K562 (cell line): ENCODE data around the gene GJA9. TPM values are rescaled to one million over a fixed set of nuclear protein-coding genes. Genes with fewer than 3 reads are reported as not detected.

Source experiments
- ATAC-seq: fragments of 200-7000 bp; cut with Tn5 transposase; 3 replicates; pipeline ENCODE4 v1.9.1; 2020; ENCODE audit warnings: moderate library complexity
- BruUV-seq: library from RNA; stranded (reverse); fragments of 400-500 nt; replicated peaks from 2 replicates; lab custom pipeline; 2021; lab: Mats Ljungman, UMichigan
- CTCF ChIA-PET: fragments of 300-600 bp; formaldehyde crosslinking; extraction: SDS; loops from one replicate; lab custom pipeline; 2021; ENCODE audit warnings: low intra/inter-chr PET ratio; lab: Yijun Ruan, JAX
- POLR2A ChIA-PET: fragments of 300-600, 350-650 bp; sonication (Branson Sonifier 250); formaldehyde crosslinking; extraction: SDS; loops from one replicate; lab custom pipeline; 2021; ENCODE audit warnings: antibody characterized with exemption, inconsistent platforms; lab: Yijun Ruan, JAX
- DNase-seq, 4 experiments: peaks; one replicate each; pipeline versions ENCODE4 v3.0.0 to v3.0.0-alpha.2; 2011 to 2018; ENCODE audit warnings: low spot score in 3 of 4, mixed read lengths in 3 of 4; ENCODE audit errors: extremely low read depth in 1 of 4
- FAIRE-seq: peaks from 2 replicates; lab custom pipeline; 2011; peaks lifted over from hg19 to GRCh38; lab: Jason Lieb, UNC
- H2AFZ ChIP-seq: 2 replicates; pipeline ENCODE4 v1.6.0; 2011; ENCODE audit warnings: low read depth, low read length, control low read depth, inconsistent platforms
- H3K27ac ChIP-seq: fragments of 200-600 bp; 3 replicates; pipeline ENCODE4 v1.8.0; 2011; ENCODE audit warnings: low read depth, mild to moderate bottlenecking, control low read depth, inconsistent platforms, low read length, moderate library complexity, mixed read lengths; ENCODE audit errors: extremely low read depth
- H3K27me3 ChIP-seq, 2 experiments: fragments of 300-600 bp in 1 of 2; 2 replicates in 1 of 2; 3 replicates in 1 of 2; pipeline versions ENCODE4 v1.6.0 to v1.8.0; 2011; ENCODE audit warnings: inconsistent platforms in 2 of 2, low read length in 2 of 2, mild to moderate bottlenecking in 1 of 2, mixed read lengths in 1 of 2, moderate library complexity in 1 of 2; ENCODE audit not compliant: control insufficient read depth in 2 of 2, insufficient read depth in 2 of 2
- H3K36me3 ChIP-seq: fragments of 300-600 bp; 3 replicates; pipeline ENCODE4 v1.8.0; 2011; ENCODE audit warnings: mild to moderate bottlenecking, low read length, inconsistent platforms; ENCODE audit not compliant: control insufficient read depth, insufficient read depth
- H3K4me1 ChIP-seq, 2 experiments: fragments of 200-600 bp in 1 of 2; replicated peaks in 1 of 2; 2 replicates in 1 of 2; 3 replicates in 1 of 2; pipeline versions ENCODE4 v1.5.1 to v1.8.0; 2011; ENCODE audit warnings: inconsistent platforms in 2 of 2, low read length in 2 of 2, mild to moderate bottlenecking in 1 of 2, mixed read lengths in 1 of 2, moderate library complexity in 1 of 2; ENCODE audit not compliant: control insufficient read depth in 2 of 2, insufficient read depth in 2 of 2
- H3K4me2 ChIP-seq: 2 replicates; pipeline ENCODE4 v1.6.1; 2011; ENCODE audit warnings: low read length, control low read depth, inconsistent platforms, mixed read lengths; ENCODE audit not compliant: insufficient read depth
- H3K4me3 ChIP-seq: fragments of 200-600 bp; sonication (generic), shearing (Covaris generic); 2 replicates; pipeline ENCODE4 v1.5.1; 2016; ENCODE audit warnings: control low read depth, inconsistent platforms
- H3K79me2 ChIP-seq: fragments of 200-600 bp; 3 replicates; pipeline ENCODE4 v1.8.0; 2011; ENCODE audit warnings: low read length, inconsistent platforms; ENCODE audit not compliant: control insufficient read depth, insufficient read depth
- H3K9ac ChIP-seq, 2 experiments: 2 replicates each; pipeline versions ENCODE4 v1.6.0 to v1.6.1; 2011; ENCODE audit warnings: low read depth in 2 of 2, low read length in 2 of 2, control low read depth in 1 of 2, inconsistent platforms in 1 of 2, mild to moderate bottlenecking in 1 of 2, mixed read lengths in 1 of 2; ENCODE audit not compliant: insufficient read depth in 1 of 2
- H3K9me1 ChIP-seq: one replicate; pipeline ENCODE4 v1.6.0; 2011; ENCODE audit warnings: inconsistent platforms, mild to moderate bottlenecking, low read length, moderate library complexity; ENCODE audit not compliant: control insufficient read depth, insufficient read depth
- H3K9me3 ChIP-seq: replicated peaks from 2 replicates; pipeline ENCODE4 v1.5.1; 2011; ENCODE audit warnings: low read depth, low read length, inconsistent platforms; ENCODE audit not compliant: control insufficient read depth, insufficient read depth
- H4K20me1 ChIP-seq: replicated peaks from 2 replicates; pipeline ENCODE4 v1.6.1; 2011; ENCODE audit warnings: low read length, inconsistent platforms, mixed read lengths; ENCODE audit not compliant: control insufficient read depth, insufficient read depth
- CEBPB ChIP-seq: fragments of 450-650 bp; IDR thresholded peaks from 2 replicates; pipeline ENCODE4 v1.6.1; 2016; ENCODE audit warnings: missing genetic modification characterization, missing compliant biosample characterization
- ESRRB ChIP-seq: fragments of 250-450 bp; sonication (Bioruptor Pico); IDR thresholded peaks from 2 replicates; pipeline ENCODE4 v1.5.0; 2020; ENCODE audit warnings: mild to moderate bottlenecking, moderate library complexity, borderline replicate concordance
- GTF2F1 ChIP-seq: IDR thresholded peaks from 2 replicates; pipeline ENCODE4 v1.6.1; 2011; ENCODE audit warnings: low read depth, low read length, improper control_type of control experiment
- ILK ChIP-seq: fragments of 450-650 bp; IDR thresholded peaks from 2 replicates; pipeline ENCODE4 v1.6.1; 2016; ENCODE audit warnings: missing genetic modification characterization, low read depth, mild to moderate bottlenecking, missing compliant biosample characterization, moderate library complexity, borderline replicate concordance
- RB1 ChIP-seq: fragments of 450-650 bp; IDR thresholded peaks from 2 replicates; pipeline ENCODE4 v1.6.1; 2017; ENCODE audit warnings: low read depth, mild to moderate bottlenecking
- SIX5 ChIP-seq, 2 experiments: IDR thresholded peaks; 2 replicates each; pipeline ENCODE4 v1.6.1; 2011; ENCODE audit warnings: low read length in 2 of 2, borderline replicate concordance in 1 of 2, low read depth in 1 of 2, mild to moderate bottlenecking in 1 of 2, moderate library complexity in 1 of 2; ENCODE audit not compliant: insufficient read depth in 1 of 2
- ZNF431 ChIP-seq: sonication (generic); formaldehyde crosslinking; IDR thresholded peaks from 2 replicates; pipeline ENCODE4 v1.8.0; 2022; ENCODE audit warnings: mild to moderate bottlenecking, missing genetic modification reagents
- ZNF696 ChIP-seq: fragments of 250-450 bp; sonication (Bioruptor Pico); conservative IDR thresholded peaks from 2 replicates; pipeline ENCODE4 v1.4.0; 2020; ENCODE audit warnings: mild to moderate bottlenecking, moderate library complexity
- ZSCAN32 ChIP-seq: fragments of 450-650 bp; formaldehyde crosslinking; IDR thresholded peaks from 2 replicates; pipeline ENCODE4 v1.4.0; 2020; ENCODE audit warnings: mild to moderate bottlenecking, moderate library complexity
- WGBS: fragments of 100-300 bp; shearing (Covaris generic); methylation state at CpG from one replicate; pipeline ENCODE4 v1.1.6; 2016; ENCODE audit warnings: low coverage, mixed read lengths; ENCODE audit not compliant: insufficient coverage; ENCODE audit errors: missing lambda C conversion rate; 5-methylcytosine and 5-hydroxymethylcytosine counted together
- in situ Hi-C: fragments of 300-500 bp; cut with MboI; formaldehyde crosslinking; loops from 4 replicates; pipeline ENCODE4 v1.15.0; 2018; ENCODE audit warnings: inconsistent platforms, mixed read lengths
- intact Hi-C: fragments of 100-400 bp; cut with micrococcal nuclease; formaldehyde crosslinking; loops from 2 replicates; pipeline ENCODE4 v1.14.2; 2022
- polyA plus RNA-seq, 8 experiments: library from polyadenylated mRNA; depleted of rRNA in 4 of 8; stranded (reverse) in 5 of 8; unstranded in 3 of 8; fragments of >200 nt; fragmentation: Nextera tagmentation in 2 of 8; fragmentation: Illumina TruSeq in 1 of 8; extraction: Ambion mirVana in 2 of 8; extraction: Trizol in 1 of 8; gene quantifications; 2 replicates each; pipeline versions ENCODE4 v1.2.1 to v1.2.3, GENCODE V29; 2011 to 2014; ENCODE audit warnings: inconsistent platforms in 1 of 8, missing spikeins in 1 of 8
- total RNA-seq, 7 experiments: library from RNA; depleted of rRNA in 6 of 7; stranded (reverse); fragments of >200 nt in 6 of 7; fragmentation: Illumina TruSeq in 2 of 7; extraction: Trizol in 2 of 7; gene quantifications; 2 replicates each; pipeline versions ENCODE4 v1.2.1 to v1.2.3, GENCODE V29; 2011 to 2021; ENCODE audit warnings: low replicate concordance in 1 of 7

Gene GJA9
- total and polyA plus RNA-seq, 9 of the 15 experiments (the other 6 are each of a cell fraction or from before 2014, with no cell fraction given) = not detected

GRCh38 chr1:38918568-38918967 lies 37.2 kb upstream of the GJA9 start:
- Histone ChIP-seq H3K9me3 (no peaks in the 10 kb centered on the region), H4K20me1 (no peaks in the 10 kb centered on the region), H2AFZ (peak overlapping the region; percentile 73), H3K27me3 (no peaks in the 10 kb centered on the region), H3K27ac (no peak overlapping the region), H3K9ac (no peak overlapping the region; a peak in 1 of 4 replicates), H3K4me2 (peak overlapping the region; percentile 6; the same call in 1 of the 2 replicates), H3K9me1 (no peaks in the 10 kb centered on the region), H3K36me3 (no peaks in the 10 kb centered on the region), H3K4me1 (peaks cover 22 to 25% of the 10 kb centered on the region in 2 experiments; a peak in 4 of 5 replicates), H3K4me3 (no peak overlapping the region), H3K79me2 (no peaks in the 10 kb centered on the region)
- FAIRE-seq (no peak), DNase-seq (no peak), ATAC-seq (no peak)
- in situ Hi-C loops = no loop called here
- no peak for TF ChIP-seq RB1
- TF ChIP-seq ILK (tag) = no peak
- no peak for TF ChIP-seq SIX5 (IDR thresholded peaks at IDR 0.05; ENCODE audit: borderline replicate concordance in 1 of 2, insufficient read depth in 1 of 2, low read depth in 1 of 2, low read length in 2 of 2)
- no peak for TF ChIP-seq ZSCAN32
- no peak for TF ChIP-seq ZNF431
- no peak for TF ChIP-seq ESRRB
- no peak for TF ChIP-seq ZNF696 (CRISPR knock-in tag)
- no peak for TF ChIP-seq GTF2F1
- TF ChIP-seq CEBPB (tag) = no peak
- ChIA-PET POLR2A (interaction anchor here (0.7 to 1.1 kb wide), 3 partner anchors 14 to 20 kb away, joined by 3 to 4 read pairs (median 3); no protein-coding TSS in a partner anchor), CTCF (no interaction called here)
- 19% methylated on average over 5 of the region's 5 CpGs for WGBS
- intact Hi-C loops = loop anchor here (2.0 kb wide), 2 partner anchors 50 to 174 kb away; no protein-coding TSS in a partner anchor
- no TSS peak for BruUV-seq
